GM19023 (cell line): ENCODE measurements around the gene NR2E1.

Experiments
- ATAC-seq: cut with Tn5 transposase; IDR thresholded peaks from one replicate; pipeline ENCODE4 v1.9.1; 2021; ENCODE audit warnings: mild to moderate bottlenecking, moderate library complexity; ENCODE audit not compliant: unreplicated experiment

Gene NR2E1

DNA sequence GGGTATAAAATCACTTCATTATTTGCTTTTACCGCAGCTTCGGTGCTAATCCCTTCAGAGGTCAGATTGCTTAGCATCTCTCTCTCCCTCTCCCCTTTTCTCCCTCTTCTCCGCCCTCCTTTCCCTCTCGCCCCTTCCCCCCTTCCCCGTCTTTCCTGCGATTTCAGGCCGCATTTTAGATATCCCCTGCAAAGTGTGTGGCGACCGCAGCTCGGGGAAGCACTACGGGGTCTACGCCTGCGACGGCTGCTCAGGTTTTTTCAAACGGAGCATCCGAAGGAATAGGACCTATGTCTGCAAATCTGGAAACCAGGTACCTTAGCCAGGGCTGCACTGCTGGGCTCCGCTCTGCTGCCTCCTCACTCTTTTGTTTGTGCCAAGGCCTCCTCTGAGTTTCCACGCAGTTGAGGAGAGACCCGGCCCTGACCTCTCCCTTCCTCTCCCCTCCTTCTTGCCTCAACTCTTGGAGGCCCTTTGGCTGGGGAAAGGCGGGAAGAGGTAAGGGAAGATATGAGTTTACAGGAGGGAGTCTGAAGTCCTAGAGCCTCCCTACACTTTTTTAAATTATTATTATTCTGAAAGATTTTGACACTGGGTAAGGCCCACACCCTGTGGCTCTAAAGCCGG, 5.6 kb downstream of the NR2E1 start:
- ATAC-seq: no peak

DNA sequence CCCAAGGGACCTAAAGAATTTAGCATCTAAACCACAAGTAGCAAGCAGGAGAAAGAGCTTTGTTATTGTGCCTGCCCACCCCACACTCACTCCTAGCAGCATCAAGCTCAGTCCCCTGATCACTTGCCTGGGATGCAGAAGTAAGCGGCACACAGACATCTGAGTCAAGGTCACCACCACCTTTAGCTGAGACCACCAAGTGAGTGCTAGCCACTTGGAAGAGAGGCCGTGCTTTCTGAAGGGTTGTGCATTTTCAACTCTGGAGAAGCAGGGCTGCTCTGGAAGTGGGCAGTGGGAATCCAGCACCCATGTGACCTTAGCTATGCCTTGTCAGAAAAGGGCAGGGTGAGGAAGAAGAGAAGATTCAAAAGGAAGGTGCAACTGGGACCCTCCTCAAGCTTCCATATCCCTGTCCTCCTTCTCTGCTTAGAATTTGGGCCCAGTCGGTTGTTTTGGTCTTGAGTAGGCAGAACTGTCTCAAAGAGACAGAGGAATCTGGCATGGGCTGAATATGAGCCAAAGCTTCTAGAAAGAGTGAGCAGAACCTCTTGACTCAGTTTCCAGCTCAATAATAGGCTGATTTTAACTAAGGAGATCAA, 6.2 kb downstream of the NR2E1 start:
- ATAC-seq: no peak

DNA sequence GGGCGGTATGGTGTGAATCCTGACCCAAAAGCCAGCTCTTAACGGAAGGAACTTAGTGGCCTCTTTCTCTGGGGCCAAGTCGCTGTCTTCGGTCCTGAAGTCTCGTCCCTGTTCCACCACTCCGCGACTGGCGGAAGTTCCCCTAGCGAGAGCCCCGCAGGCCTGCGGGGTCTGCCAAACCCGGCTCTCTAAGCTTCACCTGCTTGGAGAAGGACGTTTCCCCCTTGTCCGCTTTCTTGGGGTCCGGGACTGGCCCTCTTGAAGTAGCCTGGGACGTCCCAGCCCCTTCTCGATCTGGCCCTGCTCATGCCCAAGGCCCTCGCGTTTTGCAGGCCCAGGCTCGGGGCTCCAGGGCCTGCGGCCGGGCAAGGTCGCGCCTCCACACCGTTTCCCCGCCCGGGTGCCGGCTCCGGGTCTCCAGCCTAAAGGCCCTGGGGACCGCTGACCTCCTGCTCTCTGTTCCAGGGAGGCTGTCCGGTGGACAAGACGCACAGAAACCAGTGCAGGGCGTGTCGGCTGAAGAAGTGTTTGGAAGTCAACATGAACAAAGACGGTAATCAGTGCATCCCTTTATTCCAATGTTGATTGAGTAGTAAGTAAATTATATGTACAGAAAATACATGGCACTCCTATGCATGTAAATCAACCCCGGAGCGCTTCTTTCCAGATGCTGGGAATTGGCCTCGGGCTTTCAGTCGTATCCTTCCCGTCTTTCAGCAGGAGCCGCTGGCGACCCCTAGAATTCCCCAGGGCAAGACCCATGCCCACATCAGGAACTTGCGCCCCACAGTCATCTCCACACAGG, 8.8 kb downstream of the NR2E1 start:
- ATAC-seq: no peak

DNA sequence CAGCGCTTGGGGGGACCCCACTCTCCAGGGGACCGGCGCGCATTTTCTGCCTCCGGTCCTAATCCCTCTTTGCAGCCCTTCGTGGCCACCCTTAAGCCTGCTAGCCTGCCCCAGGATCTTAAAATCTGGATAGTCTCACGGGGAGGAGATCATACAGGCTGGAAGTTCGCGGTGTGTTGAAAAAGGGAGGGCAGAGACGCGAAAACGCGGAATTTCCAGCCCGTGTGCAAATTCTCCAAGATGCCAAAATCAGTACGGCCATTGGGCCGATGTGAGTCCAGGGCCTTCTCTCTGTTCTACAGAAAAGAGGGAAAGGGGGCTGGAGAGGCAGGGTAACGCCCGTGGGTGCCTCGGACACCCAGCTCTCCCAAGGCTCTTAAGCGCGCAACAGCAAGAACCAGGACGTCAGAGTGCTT, 9.4 kb downstream of the NR2E1 start:
- ATAC-seq: no peak

DNA sequence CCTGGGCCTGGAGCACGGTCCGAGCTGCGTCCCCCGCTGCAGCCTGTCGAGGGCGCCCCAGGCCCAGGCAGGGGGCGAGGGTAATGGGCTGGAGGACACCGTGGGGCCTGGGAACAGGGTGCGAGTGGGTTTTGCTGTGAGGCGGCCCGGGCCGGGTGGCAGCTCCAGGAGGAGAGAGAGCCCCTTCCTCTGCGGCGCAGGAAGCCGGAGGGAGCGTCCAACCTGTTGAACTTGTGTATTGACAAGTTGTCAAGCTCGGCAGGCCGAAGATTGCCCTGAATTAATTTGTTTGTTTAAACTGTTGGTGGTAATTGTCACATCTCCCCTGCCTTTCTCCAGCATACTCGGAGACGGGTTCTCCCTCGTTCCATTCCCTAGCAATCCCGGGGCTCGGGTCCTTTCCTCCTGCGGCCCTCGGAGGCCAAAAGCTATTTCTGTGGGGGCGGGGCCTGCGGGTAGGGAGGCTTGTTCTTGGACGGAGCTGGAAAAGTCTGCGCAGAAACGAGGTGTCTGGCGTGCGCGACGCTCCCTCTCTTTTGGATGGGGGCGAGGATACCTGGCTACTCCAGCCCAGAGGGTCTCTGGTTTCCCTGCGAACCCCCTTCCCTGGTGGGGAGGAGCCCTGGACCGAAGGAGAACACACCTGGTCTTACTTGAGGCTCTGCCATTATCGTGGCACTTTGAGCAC, 9.9 kb downstream of the NR2E1 start:
- ATAC-seq: no peak

DNA sequence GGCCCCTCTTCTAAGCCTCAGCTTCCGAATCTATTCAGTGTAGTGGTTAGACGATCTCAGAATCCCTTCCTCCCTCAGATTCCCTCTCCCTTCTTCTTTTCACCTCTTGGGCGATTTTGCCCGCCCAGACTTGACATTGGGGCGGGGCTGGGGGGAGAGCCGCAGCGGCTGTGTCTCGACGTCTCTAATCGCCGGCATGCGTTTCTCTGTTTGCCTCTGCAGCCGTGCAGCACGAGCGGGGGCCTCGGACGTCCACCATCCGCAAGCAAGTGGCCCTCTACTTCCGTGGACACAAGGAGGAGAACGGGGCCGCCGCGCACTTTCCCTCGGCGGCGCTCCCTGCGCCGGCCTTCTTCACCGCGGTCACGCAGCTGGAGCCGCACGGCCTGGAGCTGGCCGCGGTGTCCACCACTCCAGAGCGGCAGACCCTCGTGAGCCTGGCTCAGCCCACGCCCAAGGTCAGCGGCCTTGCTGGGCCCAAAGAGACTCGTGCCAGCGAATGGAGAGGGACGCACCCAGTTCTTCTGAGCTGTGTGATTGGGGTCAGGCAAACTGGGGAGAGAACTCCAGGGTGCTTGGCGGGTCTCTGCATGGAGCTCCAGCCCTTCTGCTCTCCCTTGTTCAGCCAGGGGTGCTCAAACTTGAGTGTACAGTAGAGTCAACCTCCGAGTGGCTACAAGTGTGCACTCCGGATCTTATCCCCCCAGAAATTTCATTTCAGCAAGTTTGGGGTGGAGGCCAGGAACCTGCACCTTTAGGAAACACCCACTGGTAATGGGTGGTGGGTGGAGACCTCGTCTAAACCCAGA, 10.7 kb downstream of the NR2E1 start:
- ATAC-seq: no peak

DNA sequence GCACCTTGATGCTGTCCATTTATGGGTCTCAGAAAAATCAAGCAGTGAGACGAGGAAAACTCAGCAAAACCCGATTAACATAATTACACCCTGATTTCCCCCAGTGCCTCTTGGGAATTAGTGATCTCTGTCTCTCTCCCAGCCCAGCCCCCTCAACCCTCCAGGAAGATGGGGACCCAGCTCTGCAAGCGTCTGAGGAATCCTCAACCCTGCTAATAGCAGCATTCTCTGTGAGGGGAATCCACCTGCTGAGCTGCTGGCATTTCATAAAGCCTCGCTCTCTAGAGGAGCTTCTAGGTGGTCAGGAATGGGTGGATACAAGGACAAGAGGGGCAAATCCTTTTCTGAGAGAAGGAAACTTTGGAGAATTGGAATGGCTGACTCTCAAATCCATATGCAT, 13.9 kb downstream of the NR2E1 start:
- ATAC-seq: no peak

DNA sequence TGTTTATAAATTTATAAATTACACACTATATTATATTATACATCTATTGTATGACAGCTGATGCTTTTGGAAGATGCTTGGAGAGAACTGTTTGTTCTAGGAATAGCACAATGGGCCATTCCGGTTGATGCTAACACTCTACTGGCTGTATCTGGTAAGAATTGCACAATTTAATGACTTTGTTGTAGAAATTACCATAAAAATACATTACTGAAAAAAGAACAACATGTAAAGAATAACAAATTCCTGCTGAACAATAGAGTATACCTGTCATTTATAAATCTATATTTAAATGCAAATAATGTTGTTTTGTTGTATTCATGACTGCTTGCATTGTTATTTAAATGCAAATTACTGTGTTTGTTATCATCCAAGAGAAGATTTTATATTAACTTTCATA, 14.4 kb downstream of the NR2E1 start:
- ATAC-seq: no peak

DNA sequence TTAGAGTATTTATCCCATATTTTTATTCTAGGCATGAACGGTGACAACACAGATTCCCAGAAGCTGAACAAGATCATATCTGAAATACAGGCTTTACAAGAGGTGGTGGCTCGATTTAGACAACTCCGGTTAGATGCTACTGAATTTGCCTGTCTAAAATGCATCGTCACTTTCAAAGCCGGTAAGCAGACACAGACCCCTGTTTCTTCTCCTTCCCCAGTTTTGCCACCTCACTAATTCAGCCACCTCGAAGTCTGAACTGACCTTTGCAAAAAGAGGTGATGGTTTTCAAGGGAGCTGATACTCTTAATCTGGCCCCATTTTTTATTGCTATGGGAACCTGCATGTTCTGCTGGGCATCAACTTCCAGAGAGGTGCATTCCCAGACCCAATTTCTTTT, 15.0 kb downstream of the NR2E1 start:
- ATAC-seq: no peak

DNA sequence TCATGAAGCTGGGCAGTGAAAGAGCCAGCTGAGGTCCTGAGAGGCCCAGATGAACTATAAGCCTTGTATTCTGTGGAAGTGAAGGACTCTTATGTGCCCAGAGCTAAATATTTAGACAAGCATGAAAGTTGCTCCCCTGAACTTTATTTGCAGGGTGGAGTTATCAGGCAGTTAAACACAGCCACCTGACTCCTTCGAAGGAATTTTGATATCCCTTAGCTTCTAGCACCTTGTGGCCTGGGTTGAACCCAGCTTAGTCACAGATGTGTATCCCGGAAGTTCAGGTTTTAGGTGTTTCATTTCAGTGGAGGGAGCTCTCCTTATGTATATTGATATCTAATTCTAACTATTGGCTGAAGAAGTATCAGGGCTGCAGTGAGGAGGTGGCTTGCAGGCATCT, 20.4 kb downstream of the NR2E1 start:
- no peak for ATAC-seq

DNA sequence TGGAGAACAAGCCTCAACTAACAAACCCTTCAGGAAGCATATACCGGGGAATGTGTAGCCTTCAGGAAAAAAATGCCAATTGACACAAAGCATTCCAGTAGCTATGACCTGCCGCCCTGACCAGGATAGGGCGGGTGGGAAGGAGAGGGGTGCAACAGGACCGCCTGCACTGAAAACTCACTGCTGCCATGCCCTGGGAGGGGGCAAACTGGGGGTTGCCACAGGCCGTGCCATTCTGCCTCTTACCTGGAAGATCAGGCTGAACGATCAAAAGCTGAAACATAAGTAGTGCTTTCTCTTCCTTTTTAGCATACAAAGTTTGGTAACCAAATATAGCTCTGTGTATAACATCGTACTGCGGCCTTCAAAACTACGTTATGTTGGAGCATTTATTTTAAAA, 21.7 kb downstream of the NR2E1 start:
- ATAC-seq: no peak

DNA sequence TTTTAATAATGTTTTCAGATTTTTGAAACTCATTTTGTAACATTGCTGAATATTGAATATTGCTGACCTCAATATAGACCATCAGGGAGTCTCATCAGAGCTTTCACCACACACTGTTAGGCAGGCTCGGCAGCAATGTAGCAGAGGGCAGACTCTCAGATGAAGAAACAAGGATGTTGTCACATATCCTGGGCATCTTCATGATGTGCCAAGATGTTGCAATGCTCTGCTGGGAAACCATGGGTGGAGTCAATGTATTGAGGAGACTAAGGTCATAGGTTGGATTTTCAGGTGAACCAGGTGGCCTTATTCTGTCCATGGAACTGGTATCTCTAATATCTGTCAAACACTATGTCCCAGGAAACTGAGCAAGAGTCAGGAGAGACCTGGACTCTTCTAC, 27.3 kb downstream of the NR2E1 start:
- ATAC-seq: no peak

DNA sequence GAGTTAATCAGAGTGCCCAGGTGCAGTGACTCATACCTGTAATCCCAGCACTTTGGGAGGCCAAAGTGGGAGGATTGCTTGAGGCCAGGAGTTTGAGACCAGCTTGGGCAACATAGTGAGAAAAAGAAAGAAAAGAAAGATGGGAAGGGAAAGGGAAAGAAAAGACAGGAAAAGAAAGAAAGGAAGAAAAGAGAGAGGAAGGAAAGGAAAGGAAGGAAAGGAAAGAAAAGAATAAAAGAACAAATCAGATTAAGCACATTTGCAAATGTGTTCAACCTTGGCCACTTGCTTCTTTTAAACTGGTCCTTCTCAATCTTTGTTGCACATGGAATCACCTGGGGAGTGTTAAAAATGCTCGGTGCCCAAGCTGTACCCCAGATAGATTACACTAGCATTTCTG, 28.0 kb downstream of the NR2E1 start:
- no peak for ATAC-seq

DNA sequence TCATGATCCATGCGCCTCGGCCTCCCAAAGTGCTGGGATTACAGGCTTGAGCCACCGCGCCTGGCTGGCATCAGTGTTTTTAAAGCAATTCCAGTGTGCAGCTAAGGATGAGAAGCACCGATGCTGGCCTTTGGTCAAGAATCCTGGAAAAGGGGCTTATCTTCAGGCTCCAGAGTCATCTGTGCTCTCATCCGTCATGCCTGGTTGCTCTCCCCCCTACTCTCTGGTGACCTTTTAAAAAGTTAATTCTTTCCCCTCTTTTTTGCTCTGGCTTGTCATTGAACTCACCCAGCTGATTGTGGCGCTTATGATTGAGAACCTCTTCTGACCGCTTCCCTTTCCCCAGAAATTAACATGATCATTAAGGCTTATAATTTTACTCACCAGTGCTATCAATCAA, 28.7 kb downstream of the NR2E1 start:
- no peak for ATAC-seq

DNA sequence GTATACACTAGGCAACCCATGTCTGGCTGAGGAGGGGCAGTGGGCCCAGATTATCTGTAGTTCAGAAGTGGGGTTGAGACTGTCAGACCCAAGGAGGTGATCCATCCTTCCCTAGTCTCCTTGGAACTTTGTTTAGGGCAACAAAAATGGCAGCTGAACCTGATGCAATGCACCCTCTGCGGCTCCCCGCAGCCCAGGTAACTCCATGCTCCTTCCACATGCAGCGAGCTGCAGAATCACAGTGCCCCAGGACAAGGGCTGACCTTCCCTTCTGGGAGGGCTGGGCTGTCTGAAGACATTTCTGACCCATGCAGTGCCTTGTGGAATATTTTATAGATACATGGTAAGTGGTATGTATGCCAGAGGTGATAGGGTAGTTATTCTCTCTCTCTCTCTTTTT, 29.4 kb downstream of the NR2E1 start:
- no peak for ATAC-seq

DNA sequence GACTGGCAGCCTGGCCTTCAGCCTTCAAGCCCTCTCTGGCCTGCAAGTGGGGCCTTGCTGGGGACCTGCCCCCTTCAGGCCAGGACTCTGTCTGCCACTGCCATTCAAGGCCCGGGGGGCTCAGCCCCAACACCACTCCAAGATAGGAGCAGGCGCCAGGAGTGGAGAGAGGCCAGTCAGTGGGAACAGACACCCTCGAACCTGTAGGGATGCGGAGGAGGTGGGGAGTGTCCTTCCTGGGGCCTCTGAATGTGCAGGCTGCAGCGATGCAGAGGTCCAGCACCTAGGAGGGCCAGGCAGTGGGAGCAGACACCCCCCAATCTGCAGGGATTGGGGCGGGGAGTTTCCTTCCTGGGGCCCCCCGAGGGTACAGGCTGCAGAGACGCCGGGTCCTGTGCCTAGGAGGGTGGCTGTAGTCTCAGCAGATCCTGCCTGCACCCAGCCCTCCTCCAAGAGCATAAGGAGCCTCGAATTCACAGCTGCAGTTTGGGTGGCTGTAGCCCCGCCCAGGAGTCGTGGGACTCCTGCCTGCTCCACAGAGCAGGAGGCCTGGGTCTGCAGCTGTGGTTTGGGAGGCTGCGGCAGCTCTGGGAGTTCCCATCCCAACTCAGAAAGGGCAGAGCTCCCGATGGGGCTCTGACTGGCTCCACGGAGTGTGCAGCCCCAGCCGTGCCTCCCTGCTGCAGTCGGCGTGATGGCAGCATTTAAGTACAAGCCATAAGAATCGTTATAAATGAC, 33.1 kb downstream of the NR2E1 start:
- ATAC-seq: no peak

DNA sequence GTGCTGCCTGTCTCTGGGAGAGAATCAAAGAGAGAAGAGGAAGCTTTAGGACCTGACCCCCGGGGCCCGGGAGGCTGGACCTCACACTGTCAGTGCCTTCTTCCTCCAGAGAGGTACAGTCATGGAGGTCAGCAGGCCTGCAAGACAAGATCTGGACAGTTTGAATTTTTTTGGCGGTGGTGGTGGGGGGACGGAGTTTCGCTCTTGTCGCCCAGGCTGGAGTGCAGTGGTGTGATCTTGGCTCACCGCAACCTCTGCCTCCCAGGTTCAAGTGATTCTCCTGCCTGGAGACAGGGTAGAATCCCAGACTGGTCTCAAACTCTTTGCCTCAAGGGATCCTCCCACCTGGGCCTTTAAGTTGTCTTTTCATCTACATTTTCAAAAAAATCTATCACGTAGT, 34.4 kb downstream of the NR2E1 start:
- no peak for ATAC-seq

DNA sequence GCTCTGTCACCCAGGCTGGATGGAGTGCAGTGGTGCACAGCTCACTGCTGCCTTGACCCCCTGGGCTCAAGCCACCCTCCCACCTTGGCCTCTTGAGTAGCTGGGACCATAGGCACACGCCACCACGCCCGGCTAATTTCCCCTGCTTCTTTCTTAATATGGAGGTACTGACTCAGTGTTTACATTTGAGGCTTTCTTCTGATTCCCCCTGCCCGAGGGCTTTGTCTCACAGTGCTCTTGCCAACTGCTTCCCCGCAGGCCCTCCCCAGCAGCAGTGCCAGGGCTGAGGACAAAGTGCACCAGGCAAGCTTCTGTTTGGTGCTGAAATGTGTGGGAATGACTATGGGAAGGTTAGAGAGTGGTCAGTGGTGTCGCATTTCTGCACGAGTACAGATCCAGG, 34.8 kb downstream of the NR2E1 start:
- ATAC-seq: no peak

DNA sequence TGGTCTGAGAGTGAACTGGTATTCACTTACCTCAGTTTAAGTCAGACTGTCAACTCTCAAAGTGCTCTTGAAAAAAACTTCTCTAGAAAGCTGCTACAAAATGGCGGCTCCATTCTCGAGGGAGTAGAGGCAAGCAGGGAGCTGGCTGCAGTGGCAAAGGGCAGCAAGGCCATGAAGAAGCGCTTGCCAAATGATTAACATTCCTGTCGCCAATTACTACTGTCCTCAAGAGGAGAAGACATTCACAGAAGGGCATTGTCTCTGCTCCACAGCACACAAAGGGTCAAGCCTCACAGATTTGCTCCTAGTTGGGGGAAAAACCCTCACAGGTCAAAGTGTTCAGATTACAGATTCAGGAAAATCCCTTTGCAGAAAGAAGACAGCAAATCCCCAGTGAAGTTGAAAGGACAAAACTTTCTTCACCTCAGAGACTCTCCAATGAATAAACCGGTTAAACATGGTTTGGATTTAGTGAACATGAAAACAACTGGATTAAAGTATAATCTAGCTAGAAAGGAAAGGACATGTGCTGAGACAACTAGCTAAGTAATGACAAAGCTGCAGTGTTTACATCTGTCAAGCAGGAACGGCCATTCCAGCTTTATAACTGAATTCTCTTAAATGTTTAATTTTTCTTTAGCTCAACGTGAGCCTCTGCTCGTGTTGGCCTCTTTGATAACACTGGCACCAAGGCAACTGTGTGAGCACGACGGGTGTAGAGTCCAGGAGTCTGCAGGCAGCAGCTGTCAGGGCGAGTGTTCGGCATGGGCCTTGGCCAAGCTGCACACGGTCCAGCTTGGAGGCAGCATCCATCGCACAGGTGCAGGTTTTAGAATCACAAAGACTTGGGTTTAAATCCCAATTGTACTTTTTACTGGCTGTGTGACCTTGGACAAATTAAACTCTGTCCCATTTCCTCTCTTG, 37.6 kb downstream of the NR2E1 start:
- ATAC-seq: peak; percentile 67
